GM23248 (cell line): ENCODE measurements around the gene MYO7B.

ENCODE experiments used
- EZH2 ChIP-seq: fragments of 200-600 bp; sonication (generic); IDR thresholded peaks from 2 replicates; pipeline ENCODE4 v1.6.1; 2018; ENCODE audit warnings: antibody characterized with exemption, mild to moderate bottlenecking; ENCODE audit not compliant: insufficient read depth, poor library complexity, severe bottlenecking
- EZH2phosphoT487 ChIP-seq: fragments of 200-600 bp; sonication (generic); IDR thresholded peaks from 2 replicates; pipeline ENCODE4 v1.6.1; 2018; ENCODE audit warnings: antibody characterized with exemption, moderate library complexity, mild to moderate bottlenecking, low read depth; ENCODE audit not compliant: insufficient read depth

GRCh38 chr2:127590386-127591190, 55.1 kb downstream of the MYO7B start:
- TF ChIP-seq EZH2 (no peak), EZH2phosphoT487 (no peak)
